Esophagus muscularis mucosa (tissue), 4 donors: ENCODE results near the gene OGFOD3. TPM values are rescaled to one million over a fixed set of nuclear protein-coding genes. Genes with fewer than 3 reads are reported as not detected.

Experiments
- DNase-seq: peaks from one replicate; pipeline ENCODE4 v3.0.0-alpha.2; 2017; ENCODE audit errors: extremely low spot score
- H3K27ac ChIP-seq, 4 donors: fragments of 200-600 bp; sonication (generic); replicated peaks in 1 of 4; 1 replicate in 3 of 4; 2 replicates in 1 of 4; pipeline ENCODE4 v1.5.1; 2016 to 2019; ENCODE audit warnings: mild to moderate bottlenecking in 1 of 4
- H3K27me3 ChIP-seq, 4 donors: fragments of 200-600 bp; sonication (generic); one replicate each; pipeline versions ENCODE4 v1.5.1 to v1.6.0; 2016 to 2019
- H3K36me3 ChIP-seq, 4 donors: fragments of 200-600 bp; sonication (generic); one replicate each; pipeline ENCODE4 v1.5.1; 2016 to 2019
- H3K4me1 ChIP-seq, 4 donors: fragments of 200-600 bp; sonication (generic); one replicate each; pipeline ENCODE4 v1.5.1; 2016 to 2019
- H3K4me3 ChIP-seq, 4 donors: fragments of 200-600 bp; sonication (generic); 1 replicate in 2 of 4; 2 replicates in 2 of 4; pipeline ENCODE4 v1.5.1; 2016 to 2019; ENCODE audit warnings: mild to moderate bottlenecking in 4 of 4, moderate library complexity in 1 of 4
- H3K9me3 ChIP-seq, 4 donors: fragments of 200-600 bp; sonication (generic); 1 replicate in 3 of 4; 2 replicates in 1 of 4; pipeline ENCODE4 v1.5.1; 2016 to 2019
- EP300 ChIP-seq: sonication (generic); formaldehyde crosslinking; IDR thresholded peaks from one replicate; pipeline ENCODE4 v1.6.1; 2017; ENCODE audit warnings: antibody characterized with exemption
- POLR2A ChIP-seq: fragments of 450-650 bp; IDR thresholded peaks from one replicate; pipeline ENCODE4 v1.6.1; 2017; ENCODE audit warnings: antibody characterized with exemption, moderate library complexity, mild to moderate bottlenecking, low read depth
- POLR2AphosphoS5 ChIP-seq, 2 donors: sonication (generic); formaldehyde crosslinking; IDR thresholded peaks; one replicate each; pipeline ENCODE4 v1.6.1; 2017; ENCODE audit warnings: antibody characterized with exemption in 2 of 2
- WGBS: methylation state at CpG from one replicate; pipeline ENCODE4 v1.1.5; 2018; 5-methylcytosine and 5-hydroxymethylcytosine counted together
- intact Hi-C: fragments of 100-400 bp; cut with DNase I; formaldehyde crosslinking; loops from one replicate; pipeline ENCODE4 v1.15.1; 2023
- total RNA-seq, 4 donors: library from RNA; depleted of rRNA; stranded (reverse); fragments of >200 nt; gene quantifications; one replicate each; pipeline versions ENCODE4 v1.1.0 to v1.2.1, GENCODE V29; 2016
- TF ChIP-seq, protein P1 (sequence below), 3 experiments: fragments of 200-600 bp in 2 of 3; fragments of 450-650 bp in 1 of 3; sonication (generic) in 2 of 3; IDR thresholded peaks; one replicate each; pipeline ENCODE4 v1.5.1; 2017 to 2019; ENCODE audit warnings: antibody characterized with exemption in 3 of 3, mild to moderate bottlenecking in 2 of 3, moderate library complexity in 1 of 3

Gene OGFOD3
- total RNA-seq, 4 donors from 2014 or later: 21.6 to 35.3 (median 28.5) TPM

DNA sequence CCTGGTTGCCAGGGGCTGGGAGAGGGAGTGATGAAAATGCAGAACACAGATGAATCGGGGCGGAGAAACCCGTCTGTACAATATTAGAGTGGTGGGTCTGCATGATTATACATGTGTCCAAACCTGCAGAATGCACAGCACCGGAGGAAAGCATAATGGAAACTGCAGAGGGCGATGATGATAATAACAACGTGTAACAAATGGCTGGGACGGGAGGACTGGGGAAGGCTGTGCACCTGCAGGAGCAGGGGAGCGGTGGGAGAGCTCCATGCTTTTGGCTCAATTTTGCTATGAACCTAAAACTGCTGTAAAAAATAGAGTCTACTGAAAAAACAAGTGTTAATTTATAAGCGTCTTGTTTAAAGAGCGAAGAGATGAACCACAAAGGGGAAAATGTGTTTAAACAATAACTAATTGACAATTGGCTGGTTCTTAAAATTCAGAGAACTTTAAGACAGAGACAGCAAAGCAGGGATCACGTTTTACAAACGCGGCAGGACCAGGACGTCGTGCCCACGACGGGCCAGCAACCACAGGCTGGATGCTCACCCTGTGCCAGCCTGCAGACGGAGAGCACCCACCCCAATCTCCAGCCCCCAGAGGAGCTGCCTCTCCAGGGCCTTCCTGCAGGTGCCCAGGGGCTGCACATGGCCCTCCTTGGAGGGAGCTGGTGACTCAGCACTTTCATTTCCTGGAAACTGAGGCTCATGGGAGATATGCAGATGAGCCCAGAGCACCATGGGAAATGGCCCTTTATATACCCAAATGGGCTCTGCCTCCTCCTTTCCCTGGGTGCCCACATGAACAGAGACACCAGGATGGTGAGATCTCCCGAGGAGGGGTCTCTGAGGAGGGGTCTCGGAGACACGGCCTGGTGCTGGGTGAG lies 59.7 kb downstream of the OGFOD3 start, which contains the start of gene TEX19:
Gene TEX19 (plus strand): TSS at position 783 of the 886 bp plus-strand sequence. CDS start 2,904 bp downstream, outside the sequence.
- TF ChIP-seq POLR2A (no peak), POLR2AphosphoS5 (IDR thresholded peaks at IDR 0.05) (no peak), EP300 (no peak)
- TF ChIP-seq, protein P1, sequence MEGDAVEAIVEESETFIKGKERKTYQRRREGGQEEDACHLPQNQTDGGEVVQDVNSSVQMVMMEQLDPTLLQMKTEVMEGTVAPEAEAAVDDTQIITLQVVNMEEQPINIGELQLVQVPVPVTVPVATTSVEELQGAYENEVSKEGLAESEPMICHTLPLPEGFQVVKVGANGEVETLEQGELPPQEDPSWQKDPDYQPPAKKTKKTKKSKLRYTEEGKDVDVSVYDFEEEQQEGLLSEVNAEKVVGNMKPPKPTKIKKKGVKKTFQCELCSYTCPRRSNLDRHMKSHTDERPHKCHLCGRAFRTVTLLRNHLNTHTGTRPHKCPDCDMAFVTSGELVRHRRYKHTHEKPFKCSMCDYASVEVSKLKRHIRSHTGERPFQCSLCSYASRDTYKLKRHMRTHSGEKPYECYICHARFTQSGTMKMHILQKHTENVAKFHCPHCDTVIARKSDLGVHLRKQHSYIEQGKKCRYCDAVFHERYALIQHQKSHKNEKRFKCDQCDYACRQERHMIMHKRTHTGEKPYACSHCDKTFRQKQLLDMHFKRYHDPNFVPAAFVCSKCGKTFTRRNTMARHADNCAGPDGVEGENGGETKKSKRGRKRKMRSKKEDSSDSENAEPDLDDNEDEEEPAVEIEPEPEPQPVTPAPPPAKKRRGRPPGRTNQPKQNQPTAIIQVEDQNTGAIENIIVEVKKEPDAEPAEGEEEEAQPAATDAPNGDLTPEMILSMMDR (IDR thresholded peaks at IDR 0.05): no peak
- Histone ChIP-seq H3K4me1 (peaks cover 0 to 14% (median 12%) of the 10 kb centered on the region in 4 donors), H3K27ac (no peak within 1 kb of the TSS), H3K4me3 (no peak within 1 kb of the TSS), H3K27me3 (peaks cover 0 to 35% (median 5%) of the 10 kb centered on the region in 4 donors), H3K36me3 (no peaks in the 10 kb centered on the region), H3K9me3 (no peaks in the 10 kb centered on the region)
- DNase-seq: no peak
- 64% methylated on average over 19 of the region's 21 CpGs for WGBS
- intact Hi-C loops: no loop called here

DNA sequence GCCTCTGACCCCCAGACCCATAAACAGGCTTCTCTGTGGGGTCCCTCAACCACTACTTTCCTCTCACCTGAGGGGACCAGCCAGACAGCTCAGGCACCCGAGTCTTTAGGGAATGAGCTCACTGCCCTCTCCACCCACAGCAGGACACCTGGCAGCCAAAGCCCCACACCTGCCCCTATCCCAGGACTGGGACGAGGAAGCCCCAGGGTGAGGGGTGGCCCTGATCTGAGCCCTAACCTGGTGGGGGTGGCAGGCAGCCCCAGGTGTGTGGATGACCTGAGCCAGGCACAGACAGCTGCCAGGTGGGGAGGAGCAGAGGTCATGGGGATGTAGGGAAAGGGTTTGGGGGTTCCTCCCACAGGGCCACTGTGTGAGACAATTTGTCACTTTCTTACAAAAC lies 61.0 kb downstream of the OGFOD3 start:
- no peak for DNase-seq
- H3K9me3 ChIP-seq: no peaks in the 10 kb centered on the region
- H3K27ac ChIP-seq: no peak overlapping the region
- no peak overlapping the region for H3K4me3 ChIP-seq
- peaks cover 0 to 35% (median 5%) of the 10 kb centered on the region in 4 donors for H3K27me3 ChIP-seq
- 63% methylated on average over 2 of the region's 2 CpGs for WGBS
- peaks cover 0 to 14% (median 12%) of the 10 kb centered on the region in 4 donors for H3K4me1 ChIP-seq
- intact Hi-C loops: no loop called here
- TF ChIP-seq EP300 (no peak), POLR2AphosphoS5 (IDR thresholded peaks at IDR 0.05) (no peak)
- H3K36me3 ChIP-seq: no peaks in the 10 kb centered on the region

DNA sequence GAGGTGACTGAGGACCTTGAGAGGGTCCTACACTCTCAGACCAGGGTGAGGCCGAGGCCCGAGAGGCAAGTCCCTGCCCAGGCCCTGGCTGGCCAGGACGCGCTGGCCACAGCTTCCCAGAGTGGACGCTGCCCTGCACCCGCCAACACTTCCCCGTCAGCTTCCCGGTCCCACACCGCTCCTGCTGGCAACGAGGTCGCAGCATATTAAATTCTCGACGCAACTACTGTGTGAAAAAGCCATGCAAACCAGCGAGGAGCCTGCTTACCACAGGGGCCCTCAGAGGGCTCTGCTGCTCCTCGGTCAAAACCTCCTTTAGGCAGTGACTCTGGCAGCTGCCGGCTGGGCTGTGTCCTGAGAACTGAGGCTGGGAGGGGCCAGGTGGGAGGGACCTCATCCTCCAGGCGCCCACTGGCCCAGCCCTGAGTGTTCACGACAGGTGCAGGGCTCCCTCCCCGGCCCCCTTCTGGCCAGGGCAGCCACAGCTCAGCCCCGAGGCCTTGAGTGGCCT lies 61.5 kb downstream of the OGFOD3 start:
- Histone ChIP-seq H3K27me3 (peaks cover 0 to 39% (median 5%) of the 10 kb centered on the region in 4 donors), H3K4me3 (no peak overlapping the region), H3K4me1 (peaks cover 2 to 18% (median 16%) of the 10 kb centered on the region in 4 donors), H3K27ac (no peak overlapping the region), H3K36me3 (no peaks in the 10 kb centered on the region), H3K9me3 (no peaks in the 10 kb centered on the region)
- 51% methylated on average over 8 of the region's 20 CpGs for WGBS
- no peak for TF ChIP-seq POLR2A
- no peak for TF ChIP-seq POLR2AphosphoS5 (IDR thresholded peaks at IDR 0.05)
- TF ChIP-seq, protein P1 (IDR thresholded peaks at IDR 0.05): no peak
- TF ChIP-seq EP300: no peak
- intact Hi-C loops: no loop called here
- no peak for DNase-seq

DNA sequence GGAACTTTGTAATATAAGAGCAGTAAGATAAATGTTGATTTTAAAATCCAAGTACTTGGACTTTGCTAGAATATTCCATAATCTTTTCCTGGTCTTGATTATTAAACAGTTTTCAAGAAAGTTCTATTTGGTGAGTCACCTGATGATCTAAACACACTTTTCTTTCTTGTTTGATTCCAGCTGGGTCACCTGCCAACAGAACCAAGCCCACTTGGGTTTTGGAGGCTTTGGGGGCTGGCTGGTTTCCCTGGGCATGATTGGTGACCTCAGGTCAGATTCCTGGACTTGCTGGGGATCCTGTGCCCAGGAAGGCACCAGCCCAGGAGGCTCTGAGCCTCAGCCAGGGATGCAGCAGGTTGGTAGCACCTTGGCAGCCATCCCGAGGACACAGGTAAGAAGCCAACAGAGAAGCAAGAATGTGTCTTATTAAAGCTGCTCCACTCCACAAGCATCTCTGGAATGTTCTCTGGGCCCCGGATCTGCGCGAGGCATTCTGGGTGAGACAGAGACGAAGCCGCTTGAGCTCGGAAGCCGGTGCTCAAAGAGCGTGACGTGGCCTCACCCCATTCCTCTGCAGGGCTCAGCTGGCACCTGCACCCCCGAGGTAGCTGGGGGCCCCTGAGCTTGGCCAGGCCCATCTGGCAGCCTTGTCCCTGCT lies 62.5 kb downstream of the OGFOD3 start:
- Histone ChIP-seq H3K4me1 (peaks cover 3 to 23% (median 19%) of the 10 kb centered on the region in 4 donors), H3K27ac (peak overlapping the region in 1 of 4 donors; percentile 24), H3K36me3 (no peaks in the 10 kb centered on the region), H3K27me3 (peaks cover 0 to 39% (median 5%) of the 10 kb centered on the region in 4 donors), H3K9me3 (no peaks in the 10 kb centered on the region), H3K4me3 (no peak overlapping the region)
- intact Hi-C loops: no loop called here
- TF ChIP-seq POLR2AphosphoS5 (IDR thresholded peaks at IDR 0.05) (peak in 1 of 2 donors; percentile 14), EP300 (no peak), POLR2A (no peak)
- TF ChIP-seq, protein P1 (IDR thresholded peaks at IDR 0.05): no peak
- no peak for DNase-seq
- WGBS: 76% methylated on average over 11 of the region's 11 CpGs
